Upper lobe of left lung (tissue), 6 donors: ENCODE results near the gene APOBEC3C. TPM values are rescaled to one million over a fixed set of nuclear protein-coding genes. Genes with fewer than 3 reads are reported as not detected.
"Not testable (repeated sequence)": the region's sequence is repeated elsewhere in the genome, so short reads cannot be mapped to it uniquely, and the experiment has no call there.

Source experiments
- ATAC-seq, 2 donors: fragments of 200-7000 bp; cut with Tn5 transposase; one replicate each; pipeline ENCODE4 v1.9.1; 2022; ENCODE audit warnings: mild to moderate bottlenecking in 2 of 2, moderate library complexity in 2 of 2; ENCODE audit not compliant: low FRiP score in 2 of 2
- DNase-seq, 2 donors: peaks; one replicate each; pipeline ENCODE4 v3.0.0-alpha.2; 2019 to 2020
- H3K27ac ChIP-seq, 4 donors: fragments of 200-600 bp; sonication (generic); one replicate each; pipeline ENCODE4 v1.5.1; 2016 to 2019
- H3K27me3 ChIP-seq, 4 donors: fragments of 200-600 bp; sonication (generic); one replicate each; pipeline ENCODE4 v1.5.1; 2017 to 2019
- H3K36me3 ChIP-seq, 4 donors: fragments of 200-600 bp; sonication (generic); one replicate each; pipeline ENCODE4 v1.5.1; 2016 to 2019
- H3K4me1 ChIP-seq, 4 donors: fragments of 200-600 bp; sonication (generic); one replicate each; pipeline ENCODE4 v1.5.1; 2018 to 2019
- H3K4me3 ChIP-seq, 4 donors: fragments of 200-600 bp; sonication (generic); one replicate each; pipeline ENCODE4 v1.5.1; 2017 to 2019; ENCODE audit warnings: mild to moderate bottlenecking in 2 of 4, moderate library complexity in 1 of 4
- H3K9me3 ChIP-seq, 4 donors: fragments of 200-600 bp; sonication (generic); one replicate each; pipeline ENCODE4 v1.5.1; 2018 to 2019
- CTCF ChIP-seq, 6 experiments: fragments of 450-650 bp in 4 of 6; fragments of 200-600 bp in 2 of 6; sonication (generic) in 2 of 6; IDR thresholded peaks; one replicate each; pipeline ENCODE4 v1.5.1; 2016 to 2019; ENCODE audit warnings: antibody characterized with exemption in 6 of 6
- EP300 ChIP-seq, 4 donors: sonication (generic); formaldehyde crosslinking; IDR thresholded peaks; one replicate each; pipeline ENCODE4 v1.5.1; 2017; ENCODE audit warnings: antibody characterized with exemption in 4 of 4, control low read depth in 2 of 4
- POLR2A ChIP-seq, 4 donors: fragments of 450-650 bp; IDR thresholded peaks; one replicate each; pipeline ENCODE4 v1.5.1; 2016 to 2017; ENCODE audit warnings: antibody characterized with exemption in 4 of 4, mild to moderate bottlenecking in 2 of 4
- POLR2AphosphoS5 ChIP-seq, 2 donors: sonication (generic); formaldehyde crosslinking; IDR thresholded peaks; one replicate each; pipeline ENCODE4 v1.5.1; 2017; ENCODE audit warnings: antibody characterized with exemption in 2 of 2
- WGBS, 2 donors: methylation state at CpG; one replicate each; pipeline ENCODE4 v1.1.5; 2017 to 2018; 5-methylcytosine and 5-hydroxymethylcytosine counted together
- total RNA-seq, 6 donors: library from RNA; depleted of rRNA in 4 of 6; stranded (reverse); fragments of >200 nt in 4 of 6; gene quantifications; one replicate each; pipeline versions ENCODE4 v1.1.0 to v1.2.1, GENCODE V29; 2016 to 2021
- donor health status: DM: no; HTN: no; CAD: no; lungs with moderate emphysema.
- donor health status: DM: no; HTN: yes; CAD: no; lungs with severe emphysema.

Gene APOBEC3C
- total RNA-seq, 6 donors from 2014 or later, result 6.1 to 27.0 (median 11.1) TPM

- ATAC-seq, result no peak
- TF ChIP-seq POLR2AphosphoS5 (IDR thresholded peaks at IDR 0.05), result no peak
- TF ChIP-seq POLR2A (IDR thresholded peaks at IDR 0.05), result no peak
- TF ChIP-seq CTCF (IDR thresholded peaks at IDR 0.05), result no peak
- 82 to 84% methylated on average over 12 of the region's 12 CpGs for WGBS, 2 donors
- Histone ChIP-seq H3K36me3 (peaks cover 0 to 12% (median 2%) of the 10 kb centered on the region in 4 donors), H3K9me3 (no peaks in the 10 kb centered on the region), H3K4me3 (no peak overlapping the region), H3K27ac (no peak overlapping the region), H3K4me1 (peaks cover 2 to 10% (median 7%) of the 10 kb centered on the region in 4 donors), H3K27me3 (no peaks in the 10 kb centered on the region)
- no peak for DNase-seq
Observed at GRCh38 chr22:39026509-39027150, 12.6 kb downstream of the APOBEC3C start.

- TF ChIP-seq POLR2AphosphoS5 (IDR thresholded peaks at IDR 0.05) (no peak), CTCF (IDR thresholded peaks at IDR 0.05) (no peak), EP300 (IDR thresholded peaks at IDR 0.05) (no peak), POLR2A (IDR thresholded peaks at IDR 0.05) (no peak)
- H3K27ac ChIP-seq, result no peak overlapping the region
- H3K27me3 ChIP-seq, result no peaks in the 10 kb centered on the region
- ATAC-seq, result no peak
- peak in 1 of 2 donors; percentile 37 for DNase-seq
- peaks cover 0 to 12% (median 2%) of the 10 kb centered on the region in 4 donors for H3K36me3 ChIP-seq
- H3K4me1 ChIP-seq, result no peaks in the 10 kb centered on the region
- H3K9me3 ChIP-seq, result no peaks in the 10 kb centered on the region
- WGBS, 2 donors, result 78 to 100% methylated on average over 3 to 4 of the region's 4 CpGs
- H3K4me3 ChIP-seq, result no peak overlapping the region
Observed at GRCh38 chr22:39027717-39028116, 13.7 kb downstream of the APOBEC3C start.

GRCh38 chr22:39028281-39028680, 14.2 kb downstream of the APOBEC3C start:
- H3K4me3 ChIP-seq, result no peak overlapping the region
- 93 to 95% methylated on average over 9 to 11 of the region's 11 CpGs for WGBS, 2 donors
- no peak overlapping the region for H3K27ac ChIP-seq
- H3K9me3 ChIP-seq, result no peaks in the 10 kb centered on the region
- H3K4me1 ChIP-seq, result no peaks in the 10 kb centered on the region
- TF ChIP-seq CTCF (IDR thresholded peaks at IDR 0.05), result no peak
- TF ChIP-seq POLR2AphosphoS5 (IDR thresholded peaks at IDR 0.05), result no peak
- TF ChIP-seq POLR2A (IDR thresholded peaks at IDR 0.05), result no peak
- TF ChIP-seq EP300 (IDR thresholded peaks at IDR 0.05), result no peak
- H3K36me3 ChIP-seq, result peaks cover 0 to 12% (median 2%) of the 10 kb centered on the region in 4 donors
- H3K27me3 ChIP-seq, result no peaks in the 10 kb centered on the region
- ATAC-seq (no peak), DNase-seq (peak in 1 of 2 donors; percentile 33)

- DNase-seq (no peak), ATAC-seq (no peak)
- Histone ChIP-seq H3K9me3 (no peaks in the 10 kb centered on the region), H3K27me3 (no peaks in the 10 kb centered on the region), H3K27ac (no peak overlapping the region), H3K4me1 (no peaks in the 10 kb centered on the region), H3K36me3 (peaks cover 0 to 3% (median 0%) of the 10 kb centered on the region in 4 donors), H3K4me3 (no peak overlapping the region)
- TF ChIP-seq CTCF (IDR thresholded peaks at IDR 0.05) (no peak), POLR2A (IDR thresholded peaks at IDR 0.05) (no peak), EP300 (IDR thresholded peaks at IDR 0.05) (no peak), POLR2AphosphoS5 (IDR thresholded peaks at IDR 0.05) (no peak)
- 88 to 95% methylated on average over 10 to 13 of the region's 13 CpGs for WGBS, 2 donors
Observed at GRCh38 chr22:39029227-39029626, 15.2 kb downstream of the APOBEC3C start.

- no peak overlapping the region for H3K27ac ChIP-seq
- H3K36me3 ChIP-seq, result no peaks in the 10 kb centered on the region
- WGBS, 2 donors, result 95 to 96% methylated on average over 14 of the region's 14 CpGs
- TF ChIP-seq EP300 (IDR thresholded peaks at IDR 0.05) (no peak), CTCF (IDR thresholded peaks at IDR 0.05) (no peak), POLR2AphosphoS5 (IDR thresholded peaks at IDR 0.05) (no peak), POLR2A (IDR thresholded peaks at IDR 0.05) (no peak)
- no peaks in the 10 kb centered on the region for H3K4me1 ChIP-seq
- no peaks in the 10 kb centered on the region for H3K9me3 ChIP-seq
- no peak overlapping the region for H3K4me3 ChIP-seq
- no peak for DNase-seq
- H3K27me3 ChIP-seq, result no peaks in the 10 kb centered on the region
- ATAC-seq, result no peak
Observed at GRCh38 chr22:39030705-39031104, 16.6 kb downstream of the APOBEC3C start.

GRCh38 chr22:39031434-39032295, 17.6 kb downstream of the APOBEC3C start:
- not testable (repeated sequence) for H3K9me3 ChIP-seq, H3K4me1 ChIP-seq, H3K4me3 ChIP-seq, ATAC-seq, H3K36me3 ChIP-seq, H3K27ac ChIP-seq, H3K27me3 ChIP-seq
- DNase-seq, result peak in 1 of 2 donors; percentile 75
- WGBS, 2 donors, result 76 to 82% methylated on average over 14 to 18 of the region's 18 CpGs

GRCh38 chr22:39037071-39037470, 23.0 kb downstream of the APOBEC3C start:
- not testable (repeated sequence) for H3K36me3 ChIP-seq, H3K27me3 ChIP-seq, H3K27ac ChIP-seq, ATAC-seq, H3K4me3 ChIP-seq, DNase-seq, H3K9me3 ChIP-seq
- 51 to 58% methylated on average over 2 of the region's 2 CpGs for WGBS, 2 donors
- peaks cover 9 to 14% (median 12%) of the 10 kb centered on the region in 4 donors for H3K4me1 ChIP-seq
